Measurements from ENCODE around the gene FARS2. TPM values are rescaled to one million over a fixed set of nuclear protein-coding genes. Genes with fewer than 3 reads are reported as not detected.

FARS2 gene
- total RNA-seq, 2 experiments from 2014 or later, result 13.8 to 14.3 TPM

DNA sequence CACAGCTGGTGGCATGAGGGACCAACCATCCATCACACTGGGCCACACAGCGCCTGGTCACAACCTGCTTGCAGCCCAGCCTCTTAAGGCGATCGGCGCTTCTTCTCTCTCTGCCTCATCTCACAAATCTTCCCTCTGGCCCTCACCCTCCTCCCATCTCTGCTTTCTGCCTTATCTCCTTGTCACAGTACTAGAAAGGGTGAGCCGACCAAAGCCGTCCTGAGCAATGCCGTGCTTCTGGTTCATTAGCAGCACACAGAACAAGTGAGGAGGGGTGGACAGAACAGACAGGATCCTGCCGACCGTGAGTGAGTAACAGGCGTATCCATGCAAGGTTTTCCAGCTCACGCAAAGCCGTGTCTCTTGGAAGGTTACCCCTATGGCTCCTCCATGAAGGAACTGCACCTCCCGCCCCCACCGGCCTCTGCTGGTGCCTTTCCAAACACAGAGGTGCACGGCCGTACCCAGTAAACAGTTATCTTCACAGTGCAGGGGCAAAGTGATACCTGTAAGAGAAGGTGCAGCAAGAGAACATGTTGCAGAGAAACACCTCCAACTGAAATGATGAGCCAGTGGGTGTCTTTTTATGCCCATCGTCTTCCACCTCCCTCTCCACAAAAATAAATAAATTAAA lies 331.7 kb downstream of the FARS2 start:
- no peak for DNase-seq (ENCODE audit: low spot score)
- no peaks in the 10 kb centered on the region for H3K36me3 ChIP-seq (ENCODE audit: insufficient read depth, low read length)
- TF ChIP-seq, protein P1, sequence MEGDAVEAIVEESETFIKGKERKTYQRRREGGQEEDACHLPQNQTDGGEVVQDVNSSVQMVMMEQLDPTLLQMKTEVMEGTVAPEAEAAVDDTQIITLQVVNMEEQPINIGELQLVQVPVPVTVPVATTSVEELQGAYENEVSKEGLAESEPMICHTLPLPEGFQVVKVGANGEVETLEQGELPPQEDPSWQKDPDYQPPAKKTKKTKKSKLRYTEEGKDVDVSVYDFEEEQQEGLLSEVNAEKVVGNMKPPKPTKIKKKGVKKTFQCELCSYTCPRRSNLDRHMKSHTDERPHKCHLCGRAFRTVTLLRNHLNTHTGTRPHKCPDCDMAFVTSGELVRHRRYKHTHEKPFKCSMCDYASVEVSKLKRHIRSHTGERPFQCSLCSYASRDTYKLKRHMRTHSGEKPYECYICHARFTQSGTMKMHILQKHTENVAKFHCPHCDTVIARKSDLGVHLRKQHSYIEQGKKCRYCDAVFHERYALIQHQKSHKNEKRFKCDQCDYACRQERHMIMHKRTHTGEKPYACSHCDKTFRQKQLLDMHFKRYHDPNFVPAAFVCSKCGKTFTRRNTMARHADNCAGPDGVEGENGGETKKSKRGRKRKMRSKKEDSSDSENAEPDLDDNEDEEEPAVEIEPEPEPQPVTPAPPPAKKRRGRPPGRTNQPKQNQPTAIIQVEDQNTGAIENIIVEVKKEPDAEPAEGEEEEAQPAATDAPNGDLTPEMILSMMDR (conservative IDR thresholded peaks at IDR 0.05; ENCODE audit: low read length), result no peak
- TF ChIP-seq EZH2phosphoT487 (IDR thresholded peaks at IDR 0.05; ENCODE audit: borderline replicate concordance, low read depth, low read length), result no peak
- no peaks in the 10 kb centered on the region for H3K4me1 ChIP-seq (ENCODE audit: insufficient read depth, low read length, poor library complexity, severe bottlenecking)
- BruUV-seq (replicated peaks), result no TSS peak
- no peaks in the 10 kb centered on the region for H4K20me1 ChIP-seq (ENCODE audit: insufficient read depth, low read length)
- no peaks in the 10 kb centered on the region for H3K9me2 ChIP-seq (ENCODE audit: insufficient read depth, low read length)
- H3K27ac ChIP-seq (ENCODE audit: low read depth, low read length, poor library complexity, severe bottlenecking), result no peak overlapping the region
- no peak overlapping the region for H3K4me2 ChIP-seq (ENCODE audit: low read length)
- H3K9me3 ChIP-seq (ENCODE audit: low read length), result no peaks in the 10 kb centered on the region
- POLR2A ChIA-PET, result interaction anchor here (0.5 kb wide), 1 partner anchor 24 kb away, joined by 8 read pairs; no protein-coding TSS in a partner anchor
- no peak overlapping the region for H3K4me3 ChIP-seq (ENCODE audit: low read depth, low read length, poor library complexity, severe bottlenecking)
- intact Hi-C loops (cut with micrococcal nuclease; ENCODE audit: unreplicated experiment), result no loop called here
- CTCF ChIA-PET (ENCODE audit: unreplicated experiment), result no interaction called here
- no peaks in the 10 kb centered on the region for H3K79me2 ChIP-seq (ENCODE audit: insufficient read depth, low read depth, low read length)
- H2AFZ ChIP-seq (ENCODE audit: low read length), result no peak overlapping the region

DNA sequence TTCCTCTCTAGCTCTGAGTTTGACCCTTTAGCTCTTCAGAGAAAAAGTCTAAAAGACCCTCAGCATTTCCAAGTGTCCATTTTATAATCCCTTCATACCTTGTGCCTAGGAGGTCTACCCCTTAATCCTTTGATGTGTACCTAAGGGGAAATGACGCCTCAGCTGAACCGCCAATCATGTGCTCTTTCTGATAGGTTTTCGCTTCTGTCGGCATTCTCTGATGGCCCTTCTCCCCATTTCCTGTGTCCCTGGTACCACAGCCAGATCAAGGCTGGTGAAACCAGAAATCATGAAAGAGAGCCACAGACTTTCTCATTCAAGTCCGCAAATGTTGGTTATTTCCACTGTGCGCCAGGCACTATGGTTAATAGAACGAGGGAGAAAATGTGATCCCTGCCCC lies 333.9 kb downstream of the FARS2 start:
- H3K9me2 ChIP-seq (ENCODE audit: insufficient read depth, low read length), result no peaks in the 10 kb centered on the region
- intact Hi-C loops (cut with micrococcal nuclease; ENCODE audit: unreplicated experiment), result no loop called here
- H3K36me3 ChIP-seq (ENCODE audit: insufficient read depth, low read length), result no peaks in the 10 kb centered on the region
- TF ChIP-seq EZH2phosphoT487 (IDR thresholded peaks at IDR 0.05; ENCODE audit: borderline replicate concordance, low read depth, low read length), result no peak
- TF ChIP-seq, protein P1 (conservative IDR thresholded peaks at IDR 0.05; ENCODE audit: low read length), result no peak
- H3K4me3 ChIP-seq (ENCODE audit: low read depth, low read length, poor library complexity, severe bottlenecking), result no peak overlapping the region
- BruUV-seq (replicated peaks), result no TSS peak
- no peak overlapping the region for H3K4me2 ChIP-seq (ENCODE audit: low read length)
- CTCF ChIA-PET (ENCODE audit: unreplicated experiment), result no interaction called here
- no peaks in the 10 kb centered on the region for H3K4me1 ChIP-seq (ENCODE audit: insufficient read depth, low read length, poor library complexity, severe bottlenecking)
- no peaks in the 10 kb centered on the region for H4K20me1 ChIP-seq (ENCODE audit: insufficient read depth, low read length)
- H3K9me3 ChIP-seq (ENCODE audit: low read length), result no peaks in the 10 kb centered on the region
- no peak overlapping the region for H2AFZ ChIP-seq (ENCODE audit: low read length)
- DNase-seq (ENCODE audit: low spot score), result no peak
- H3K79me2 ChIP-seq (ENCODE audit: insufficient read depth, low read depth, low read length), result no peaks in the 10 kb centered on the region
- POLR2A ChIA-PET, result no interaction called here
- H3K27ac ChIP-seq (ENCODE audit: low read depth, low read length, poor library complexity, severe bottlenecking), result no peak overlapping the region

DNA sequence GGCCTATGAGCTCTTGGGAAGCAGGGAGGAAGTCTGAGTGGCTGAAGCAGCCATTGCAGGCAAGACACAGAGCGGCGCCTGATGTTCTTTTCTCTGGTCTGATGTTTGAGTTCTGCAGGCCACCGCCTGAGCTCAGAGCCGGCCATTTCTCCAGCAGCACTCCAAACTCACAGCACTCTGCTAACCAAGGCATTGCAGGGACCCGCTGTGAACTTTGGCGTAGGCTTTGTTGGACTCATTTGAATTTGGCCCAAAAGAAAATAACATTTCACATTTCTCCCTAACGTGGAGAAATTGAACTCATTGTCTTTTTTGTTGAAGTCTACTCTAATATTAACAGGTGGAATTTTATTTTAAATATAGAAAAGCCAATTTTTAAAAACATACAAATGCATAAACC lies 336.1 kb downstream of the FARS2 start:
- H2AFZ ChIP-seq (ENCODE audit: low read length), result no peak overlapping the region
- H3K4me1 ChIP-seq (ENCODE audit: insufficient read depth, low read length, poor library complexity, severe bottlenecking), result no peaks in the 10 kb centered on the region
- DNase-seq (ENCODE audit: low spot score), result no peak
- intact Hi-C loops (cut with micrococcal nuclease; ENCODE audit: unreplicated experiment), result no loop called here
- H3K4me3 ChIP-seq (ENCODE audit: low read depth, low read length, poor library complexity, severe bottlenecking), result no peak overlapping the region
- no peak overlapping the region for H3K4me2 ChIP-seq (ENCODE audit: low read length)
- ChIA-PET CTCF (ENCODE audit: unreplicated experiment) (no interaction called here), POLR2A (no interaction called here)
- no peak for TF ChIP-seq EZH2phosphoT487 (IDR thresholded peaks at IDR 0.05; ENCODE audit: borderline replicate concordance, low read depth, low read length)
- TF ChIP-seq, protein P1 (conservative IDR thresholded peaks at IDR 0.05; ENCODE audit: low read length), result no peak
- H3K9me2 ChIP-seq (ENCODE audit: insufficient read depth, low read length), result no peaks in the 10 kb centered on the region
- no peaks in the 10 kb centered on the region for H3K36me3 ChIP-seq (ENCODE audit: insufficient read depth, low read length)
- H3K9me3 ChIP-seq (ENCODE audit: low read length), result no peaks in the 10 kb centered on the region
- no peak overlapping the region for H3K27ac ChIP-seq (ENCODE audit: low read depth, low read length, poor library complexity, severe bottlenecking)
- no peaks in the 10 kb centered on the region for H4K20me1 ChIP-seq (ENCODE audit: insufficient read depth, low read length)
- BruUV-seq (replicated peaks), result no TSS peak
- no peaks in the 10 kb centered on the region for H3K79me2 ChIP-seq (ENCODE audit: insufficient read depth, low read depth, low read length)
